Kidney glomerular epithelial cell (primary cell): ENCODE data around the gene SDHAF2.
"Not testable (repeated sequence)": the region's sequence is repeated elsewhere in the genome, so short reads cannot be mapped to it uniquely, and the experiment has no call there.

Experiments used
- DNase-seq: peaks from one replicate; lab custom pipeline; 2025; lab: John Stamatoyannopoulos, UW

SDHAF2 gene

DNA sequence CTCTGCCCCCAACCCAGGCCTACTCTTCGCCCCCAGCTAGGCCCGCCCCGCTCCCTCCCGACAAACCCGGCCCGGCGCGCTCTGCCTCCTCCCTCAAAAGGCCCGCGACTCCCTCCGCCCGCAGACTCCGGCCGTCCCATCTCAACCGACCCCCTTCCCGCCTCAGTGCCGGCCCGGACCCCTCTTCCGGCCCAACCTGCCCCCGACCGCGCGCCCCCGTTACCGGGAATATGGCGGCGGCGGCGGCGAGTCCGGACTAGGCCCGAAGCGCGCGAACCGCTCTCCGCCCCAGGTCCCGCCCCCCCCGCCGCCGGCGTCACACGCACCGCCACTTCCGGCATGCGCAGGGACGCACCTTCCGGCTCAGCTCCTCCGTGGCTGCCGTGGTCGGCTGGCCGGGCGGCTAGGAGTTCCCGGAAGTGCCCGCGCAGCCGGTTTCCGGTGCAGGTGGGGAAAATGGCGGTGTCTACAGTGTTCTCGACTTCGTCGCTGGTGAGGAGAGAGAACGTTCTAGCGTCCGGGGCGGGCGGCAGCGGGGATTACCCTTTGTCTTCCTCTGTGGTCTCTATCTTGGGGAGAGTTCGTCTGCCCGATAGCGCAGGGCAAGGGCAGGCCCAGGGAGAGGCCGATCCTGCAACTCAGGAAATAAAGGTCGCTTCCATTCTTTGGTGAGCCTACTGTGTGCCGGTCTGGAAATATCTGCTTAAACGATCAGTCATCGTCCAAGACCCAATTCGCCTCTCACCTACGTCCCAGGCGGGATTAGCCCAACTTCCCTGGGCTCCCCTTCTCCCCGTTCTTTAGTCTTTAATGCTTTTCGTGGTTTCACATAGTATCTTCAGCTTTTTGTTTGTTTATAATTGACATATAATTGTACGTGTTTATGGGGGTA is at the start of gene SDHAF2, which contains the start of gene CPSF7:
TSS of gene SDHAF2 (plus strand) at position 434 of the 892 bp plus-strand sequence. CDS start at position 457, 23 bp downstream.
TSS of gene CPSF7 (minus strand) at position 285 of the 892 bp plus-strand sequence. CDS start 740 bp downstream, outside the sequence.
- peak; percentile 81 for DNase-seq

DNA sequence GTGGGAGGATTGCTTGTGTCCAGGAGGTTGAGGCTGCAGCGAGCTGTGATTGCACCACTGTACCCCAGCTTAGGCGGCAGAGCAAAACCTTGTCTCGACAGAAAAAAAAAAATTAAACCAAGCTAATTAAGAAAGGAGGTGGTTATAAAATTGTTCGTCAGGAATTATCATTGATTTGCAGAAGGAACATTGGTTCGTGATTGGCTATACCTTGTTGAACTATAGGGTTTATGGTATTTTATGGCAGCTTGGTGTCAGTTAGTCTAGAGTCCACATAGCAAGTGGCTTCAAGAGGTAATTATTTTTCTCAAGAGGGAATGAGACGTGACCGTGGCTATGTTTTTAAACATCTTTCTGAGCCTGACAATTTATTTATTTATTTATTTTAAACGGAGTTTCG is 49.0 kb upstream of the SDHAF2 start:
- DNase-seq = no peak

DNA sequence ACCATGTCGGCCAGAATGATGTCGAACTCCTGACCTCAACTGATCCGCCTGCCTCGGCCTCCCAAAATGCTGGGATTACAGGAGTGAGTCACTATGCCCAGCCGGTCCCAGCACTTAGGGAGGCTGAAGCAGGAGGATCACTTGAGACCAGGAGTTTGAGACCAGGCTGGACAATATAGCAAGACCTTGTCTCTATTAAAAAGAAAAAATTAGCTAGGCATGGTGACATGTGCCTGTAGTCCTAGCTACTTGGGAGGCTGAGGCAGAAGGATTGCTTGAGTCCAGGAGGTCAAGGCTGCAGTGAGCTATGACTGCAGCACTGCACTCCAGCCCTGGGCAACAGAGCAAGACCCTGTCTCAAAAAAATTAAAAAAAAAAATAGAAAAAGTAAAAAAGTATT is 46.1 kb upstream of the SDHAF2 start:
- DNase-seq = not testable (repeated sequence)

DNA sequence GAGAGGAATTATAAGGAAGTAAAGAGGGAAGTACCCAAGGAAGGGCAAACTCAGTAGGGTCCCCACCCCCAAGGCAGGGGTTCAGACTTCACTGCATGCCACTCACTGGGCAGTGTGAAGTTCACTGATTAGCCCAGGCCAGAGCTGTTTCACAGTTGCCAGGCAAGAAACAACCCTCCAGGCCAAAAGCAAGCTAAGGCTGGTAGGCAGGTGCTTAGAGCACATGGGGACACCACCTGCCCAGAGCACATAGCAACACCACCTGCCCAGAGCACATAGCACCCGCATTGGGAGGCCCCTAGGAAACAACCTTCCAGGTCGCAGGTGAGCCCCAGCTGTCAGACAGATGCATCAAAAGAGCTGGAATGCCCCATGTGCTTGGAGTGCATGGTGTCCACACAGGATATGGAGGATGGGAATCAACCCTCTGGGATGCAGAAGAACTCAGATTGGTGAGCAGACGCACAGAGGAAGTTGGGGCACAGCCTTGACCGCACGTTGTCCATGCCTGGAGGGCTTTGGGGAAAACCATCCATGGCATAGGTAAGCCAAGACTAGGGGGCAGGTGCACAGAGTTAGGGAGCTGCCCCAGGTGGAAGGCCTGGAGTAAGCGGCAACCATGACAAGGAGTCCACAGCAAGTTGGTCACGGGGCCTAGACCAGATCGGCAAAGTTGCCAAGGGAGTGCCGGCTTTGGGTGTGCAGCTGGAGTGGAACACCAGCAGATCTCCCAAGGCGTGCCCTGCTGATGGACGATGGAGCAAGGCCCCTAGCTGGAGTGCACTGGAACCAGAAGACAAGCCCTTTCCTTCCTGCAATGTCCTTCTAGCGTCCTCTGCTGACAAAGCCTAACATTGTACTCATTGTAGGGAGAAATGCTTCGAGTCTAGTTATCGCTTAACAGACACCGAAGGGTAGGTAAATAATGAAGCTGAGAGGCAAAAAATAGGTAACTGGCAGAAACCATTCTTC is 45.4 kb upstream of the SDHAF2 start:
- no peak for DNase-seq

DNA sequence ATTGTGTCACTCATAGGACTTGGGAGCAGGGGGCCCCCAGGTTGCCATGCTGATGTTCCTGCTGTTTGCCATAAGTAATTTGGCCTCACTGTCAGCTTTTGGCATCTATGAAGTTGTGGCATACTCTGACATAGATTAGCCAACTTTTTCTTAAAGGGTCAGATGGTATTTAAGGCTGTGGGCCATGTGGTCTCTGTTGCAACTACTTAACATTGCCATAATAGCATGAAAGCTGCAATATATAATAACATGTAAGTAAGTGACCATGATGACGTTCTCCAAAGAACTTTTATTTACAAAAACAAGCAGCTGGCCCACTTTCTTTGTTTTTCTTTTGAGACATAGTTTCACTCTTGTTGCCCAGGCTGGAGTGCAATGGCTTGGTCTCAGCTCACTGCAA is 39.8 kb upstream of the SDHAF2 start:
- no peak for DNase-seq

DNA sequence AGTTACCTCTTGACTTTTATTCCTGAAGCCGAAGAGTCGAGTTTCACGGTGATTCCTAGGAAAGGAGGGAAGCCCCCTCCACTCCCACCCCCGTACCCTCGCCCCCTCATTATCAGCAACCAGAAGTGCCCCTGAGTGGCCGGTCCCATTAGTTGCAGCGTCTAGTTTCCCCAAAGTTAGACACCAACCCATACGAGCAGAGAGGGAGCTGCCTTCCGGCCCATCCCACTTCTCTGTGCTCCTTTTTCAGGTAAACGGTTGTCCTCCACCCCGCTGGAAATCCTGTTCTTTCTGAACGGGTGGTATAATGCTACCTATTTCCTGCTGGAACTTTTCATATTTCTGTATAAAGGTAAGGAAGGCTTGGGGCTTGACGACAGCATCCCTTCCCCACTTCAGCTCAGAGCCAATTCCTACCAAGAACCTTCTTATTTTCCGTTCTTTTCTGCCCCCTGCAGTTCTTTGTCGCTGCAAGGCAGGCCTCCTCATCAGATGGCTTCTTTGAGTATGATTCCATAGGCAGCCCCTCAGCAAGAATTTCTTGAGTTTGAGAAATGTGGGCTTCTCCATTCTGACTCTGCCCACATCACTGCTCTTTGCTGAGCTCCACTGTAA is 36.8 kb upstream of the SDHAF2 start:
- DNase-seq = peak; percentile 18

DNA sequence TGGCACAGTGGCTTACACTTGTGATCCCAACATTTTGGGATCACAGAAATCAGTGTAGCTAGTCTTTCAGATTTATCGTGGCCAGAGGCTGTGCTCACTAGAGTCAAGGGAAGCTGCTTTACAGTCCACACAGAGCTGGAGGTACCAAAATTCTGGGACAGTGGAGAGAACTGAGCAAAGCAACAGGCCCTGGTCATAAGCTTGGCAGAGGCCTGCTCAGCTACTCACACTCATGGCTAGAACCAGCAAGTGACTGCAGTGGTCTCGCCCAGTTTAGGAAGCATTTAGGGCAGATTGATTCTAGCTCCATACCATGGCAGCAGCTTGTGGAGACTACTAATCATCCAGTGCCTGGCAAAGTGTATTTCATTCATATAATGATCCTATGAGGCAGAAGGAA is 28.8 kb upstream of the SDHAF2 start:
- no peak for DNase-seq

DNA sequence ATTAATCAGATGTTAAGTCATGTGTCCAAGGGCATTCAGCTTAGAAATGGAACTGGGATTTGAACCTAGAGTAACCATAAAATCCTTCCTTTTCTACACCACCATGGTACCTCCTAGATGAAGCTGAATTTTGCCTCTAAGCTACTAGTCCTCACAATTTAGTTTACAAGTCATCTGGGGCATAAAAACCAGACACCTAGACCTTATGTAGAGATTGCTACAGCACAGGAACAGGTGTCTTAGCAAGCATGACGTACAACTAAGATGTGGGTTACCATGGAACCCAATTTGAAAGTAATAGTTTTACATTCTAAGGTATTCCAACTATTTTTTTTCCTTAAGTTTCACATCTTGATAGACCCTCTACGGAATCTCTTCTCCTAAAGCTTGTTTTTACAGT is 28.4 kb upstream of the SDHAF2 start:
- no peak for DNase-seq

DNA sequence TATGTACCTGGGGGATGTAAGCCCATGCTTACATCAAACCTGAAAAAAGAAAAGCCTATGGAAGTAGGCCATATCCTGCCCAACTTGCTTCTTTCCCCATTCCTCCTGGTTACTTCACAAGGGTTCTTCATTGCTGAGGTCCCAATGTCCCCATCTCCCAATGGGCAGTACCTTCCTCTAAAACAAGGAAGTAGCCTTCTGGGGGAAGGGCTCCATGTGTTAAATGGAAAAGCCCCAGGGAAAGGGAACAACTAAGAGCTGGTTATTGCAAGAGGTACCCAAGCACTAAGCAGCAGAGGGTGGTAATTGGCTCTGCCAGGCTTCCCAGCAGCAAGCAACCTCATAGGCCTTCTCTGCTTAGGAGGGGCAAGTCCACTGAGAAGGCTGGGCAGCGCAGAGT is 26.3 kb upstream of the SDHAF2 start:
- DNase-seq = no peak

DNA sequence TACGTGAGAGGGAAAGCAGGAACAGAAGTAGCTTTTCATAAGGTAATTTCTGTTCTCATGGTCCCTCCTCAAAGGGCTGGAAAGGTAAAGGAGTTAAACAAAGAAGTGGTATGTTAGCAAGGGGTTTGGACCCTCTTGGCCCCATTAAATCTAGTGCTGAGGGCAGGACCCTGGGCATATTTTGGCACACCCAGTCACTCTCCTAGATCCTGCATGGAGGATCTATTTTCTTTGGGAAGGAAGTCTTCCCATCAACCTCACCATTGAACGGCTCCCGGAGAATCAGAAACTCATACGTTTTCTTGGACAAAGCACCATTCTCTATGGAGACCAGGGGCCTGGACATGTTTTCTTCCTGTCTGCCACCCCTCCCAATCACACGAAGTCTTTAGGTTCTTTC is 25.8 kb upstream of the SDHAF2 start:
- no peak for DNase-seq

DNA sequence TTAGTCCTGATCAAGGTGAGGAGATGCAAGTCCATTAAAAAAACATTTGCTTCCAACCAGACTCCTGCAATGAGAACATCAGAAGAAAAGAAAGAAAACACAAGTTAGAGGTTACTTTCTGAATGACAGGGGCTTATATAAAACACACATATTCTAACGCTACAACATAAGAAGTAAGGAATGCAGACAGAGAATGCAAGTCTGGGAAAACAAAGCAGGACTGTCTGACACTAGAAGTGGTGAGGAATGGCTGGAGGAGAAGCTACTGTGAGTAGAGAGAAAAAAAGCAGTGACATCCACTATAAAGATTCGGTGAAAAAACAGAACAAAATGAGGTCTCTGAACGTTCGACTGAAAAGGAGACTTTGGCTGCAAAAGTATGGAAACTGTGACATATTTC is 25.3 kb upstream of the SDHAF2 start:
- no peak for DNase-seq

DNA sequence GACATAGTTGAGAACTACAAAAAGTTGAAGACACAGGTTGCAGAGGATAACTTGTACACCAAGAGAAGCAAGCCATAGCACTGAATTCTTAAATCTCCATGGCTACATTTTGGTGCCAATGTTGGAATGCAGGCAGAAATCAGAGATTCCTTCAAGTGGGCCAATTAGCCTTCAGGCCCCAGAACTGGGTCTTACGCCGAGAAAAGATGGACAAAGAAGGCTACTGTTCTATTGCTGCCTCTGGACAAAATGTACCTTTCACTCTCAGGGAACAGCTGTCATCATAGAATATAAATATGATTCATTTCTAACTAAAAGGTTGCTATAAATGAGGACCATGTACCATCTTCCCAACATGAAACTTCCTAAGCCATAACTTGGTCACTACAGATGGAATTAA is 23.9 kb upstream of the SDHAF2 start:
- DNase-seq = no peak

DNA sequence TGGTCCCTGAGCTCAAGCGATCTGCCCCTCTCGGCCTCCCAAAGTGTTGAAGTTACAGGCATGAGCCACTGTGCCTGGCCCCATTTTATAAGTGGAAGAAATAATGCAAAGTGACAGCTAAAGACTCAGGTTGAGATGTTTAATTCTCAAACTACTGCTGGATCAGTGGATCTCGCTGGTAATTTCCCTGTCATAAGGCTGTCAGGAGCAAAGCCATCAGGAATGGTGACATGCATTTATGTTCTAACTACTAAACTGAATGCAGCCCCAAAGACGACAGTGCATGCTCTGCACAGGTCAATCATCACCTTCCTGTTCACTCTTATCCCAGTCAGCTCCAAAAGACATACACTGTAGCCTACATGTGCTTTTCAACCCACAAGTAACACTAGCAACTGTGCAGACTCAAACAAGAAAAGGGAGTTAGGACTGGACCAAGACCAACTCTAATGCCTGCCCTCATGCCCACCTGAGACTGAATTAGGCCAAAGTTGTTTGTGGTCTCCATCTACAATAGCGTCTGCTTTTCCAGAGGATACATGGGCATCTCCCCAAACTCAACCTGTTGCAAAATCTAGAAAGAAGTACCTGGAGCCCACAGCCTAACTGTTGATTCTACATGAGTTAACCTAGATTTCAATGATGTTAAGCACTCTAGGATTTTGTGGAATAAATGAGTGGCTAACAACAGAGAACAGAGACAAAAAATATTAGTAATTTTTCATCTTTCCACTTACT is 22.8 kb upstream of the SDHAF2 start:
- DNase-seq = no peak

DNA sequence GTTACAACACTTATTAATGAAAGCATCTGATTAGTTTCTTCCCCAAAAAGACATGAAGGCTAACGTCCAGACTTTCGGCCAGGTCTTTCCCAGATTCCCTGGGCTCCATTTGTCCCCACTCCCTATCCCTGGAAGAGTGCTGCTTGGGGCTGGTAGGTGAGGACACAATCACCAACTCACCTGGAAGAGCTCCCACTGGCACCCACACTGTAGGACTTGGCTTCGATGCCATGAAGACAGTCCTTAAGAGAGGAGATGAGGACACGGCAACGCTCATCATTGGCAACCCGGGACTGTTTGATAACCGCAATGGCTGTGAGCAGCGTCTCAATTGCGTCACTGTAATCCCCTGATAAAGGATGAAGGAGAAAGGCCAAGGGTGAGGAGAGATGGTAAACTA is 18.3 kb upstream of the SDHAF2 start:
- DNase-seq = no peak

DNA sequence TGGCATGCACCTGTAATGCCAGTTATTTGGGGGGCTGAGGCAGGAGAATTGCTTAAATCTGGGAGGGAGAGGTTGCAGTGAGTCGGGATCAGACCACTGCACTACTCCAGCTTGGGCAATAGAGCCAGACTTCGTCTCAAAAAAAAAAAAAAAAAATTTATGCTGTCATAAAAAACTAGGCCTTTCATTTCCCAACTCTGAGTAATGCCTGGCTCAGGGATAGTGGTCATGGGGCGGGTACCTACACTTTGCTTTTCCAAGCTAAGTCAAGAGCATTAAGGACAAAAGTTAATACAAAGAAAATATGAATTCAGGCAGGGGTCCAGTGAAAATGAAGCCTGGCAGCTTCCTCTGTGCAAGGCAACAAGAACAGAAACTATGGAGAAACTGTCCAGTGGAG is 16.4 kb upstream of the SDHAF2 start:
- DNase-seq = no peak

DNA sequence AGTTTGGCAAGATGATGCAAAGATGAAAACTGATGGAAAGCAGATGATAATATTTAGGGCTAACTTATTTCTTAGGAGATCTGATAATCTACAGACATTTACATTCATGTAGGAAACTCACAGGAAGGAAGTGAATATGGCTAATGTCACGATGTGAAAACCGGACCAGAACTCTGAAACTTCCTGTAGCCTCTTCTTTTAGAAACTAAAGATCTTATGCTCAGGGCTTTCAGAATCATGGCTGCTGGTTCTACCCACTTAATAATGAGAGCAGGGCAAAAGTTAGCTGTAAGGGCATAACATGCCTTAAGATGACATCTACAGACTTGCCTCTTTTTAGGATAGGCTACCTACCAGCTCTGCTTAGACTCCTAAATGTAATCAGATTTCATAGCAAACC is 15.4 kb upstream of the SDHAF2 start:
- DNase-seq = no peak

DNA sequence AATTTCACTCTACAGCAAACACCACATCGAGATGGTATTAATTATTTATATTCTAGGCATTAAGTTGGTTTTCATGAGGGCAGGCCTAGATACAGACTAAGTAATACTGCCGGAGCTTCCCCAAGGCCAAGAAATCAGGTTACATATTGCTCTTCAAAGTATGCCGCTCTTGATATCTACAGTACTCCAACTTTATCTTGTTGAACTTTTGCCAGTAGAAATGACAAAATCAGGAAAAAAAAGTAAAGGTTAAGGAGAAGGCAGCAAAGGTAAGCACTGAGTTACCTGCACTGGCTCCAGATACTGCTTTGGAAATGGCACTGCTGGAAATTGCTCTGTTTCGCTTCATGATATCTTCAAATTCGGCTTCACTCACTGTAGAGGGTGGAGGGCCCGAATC is 14.5 kb upstream of the SDHAF2 start:
- no peak for DNase-seq

DNA sequence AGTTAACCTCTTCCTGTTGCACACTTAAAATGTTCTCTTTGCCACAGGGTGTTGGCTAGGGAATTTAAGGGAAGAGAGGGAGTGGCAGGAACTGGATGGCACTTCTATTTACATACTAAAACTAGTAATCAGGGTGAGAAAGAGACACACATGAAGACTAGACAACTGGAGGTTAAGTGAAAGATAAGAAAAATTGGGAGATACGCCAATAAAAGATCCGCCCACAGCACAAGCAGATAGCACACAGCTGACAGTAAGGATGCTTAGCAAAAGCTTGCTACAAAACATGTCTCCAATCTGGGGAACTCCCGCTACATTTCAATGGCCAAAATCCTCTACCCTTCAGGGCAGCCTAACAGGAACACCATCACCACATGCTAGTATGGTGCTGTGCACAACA is 13.0 kb upstream of the SDHAF2 start:
- DNase-seq = no peak

DNA sequence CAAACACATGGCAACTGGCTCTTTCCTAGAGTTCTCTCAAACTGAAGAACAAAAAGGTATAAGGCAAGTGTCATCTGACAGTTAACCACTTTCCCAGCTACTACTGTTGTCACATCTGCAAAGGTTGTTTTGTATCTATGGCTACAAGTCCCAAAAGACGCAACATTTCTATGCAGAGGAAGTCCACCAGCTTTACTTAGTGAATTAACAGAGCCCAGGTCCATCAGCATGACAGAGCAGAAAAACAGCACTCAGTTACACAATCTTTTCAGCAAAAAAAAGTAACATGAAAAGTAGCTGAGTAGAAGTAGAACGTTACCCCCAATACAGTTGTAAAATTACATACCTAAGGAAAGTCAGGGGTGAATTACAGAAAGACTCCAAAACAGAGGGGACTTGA is 12.3 kb upstream of the SDHAF2 start:
- no peak for DNase-seq

DNA sequence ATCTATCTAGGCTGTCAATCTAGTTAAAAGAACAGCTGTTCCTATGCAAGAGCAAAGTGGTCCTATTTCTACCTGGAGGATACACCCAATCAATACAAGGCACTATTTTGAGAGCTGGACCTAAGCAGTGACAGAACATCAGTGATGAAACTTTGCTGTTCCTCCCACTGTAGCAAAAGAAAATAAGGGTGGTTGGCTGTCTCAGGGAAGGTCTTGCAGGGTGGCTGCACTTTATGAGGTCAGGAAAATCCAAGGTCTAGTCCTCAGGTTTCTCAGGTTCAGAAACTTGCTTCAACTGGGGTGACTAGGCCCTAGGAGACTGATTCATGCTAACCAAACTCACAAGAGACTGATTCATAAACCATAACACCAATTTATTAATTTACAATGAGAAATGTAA is 11.8 kb upstream of the SDHAF2 start:
- DNase-seq = peak; percentile 59

DNA sequence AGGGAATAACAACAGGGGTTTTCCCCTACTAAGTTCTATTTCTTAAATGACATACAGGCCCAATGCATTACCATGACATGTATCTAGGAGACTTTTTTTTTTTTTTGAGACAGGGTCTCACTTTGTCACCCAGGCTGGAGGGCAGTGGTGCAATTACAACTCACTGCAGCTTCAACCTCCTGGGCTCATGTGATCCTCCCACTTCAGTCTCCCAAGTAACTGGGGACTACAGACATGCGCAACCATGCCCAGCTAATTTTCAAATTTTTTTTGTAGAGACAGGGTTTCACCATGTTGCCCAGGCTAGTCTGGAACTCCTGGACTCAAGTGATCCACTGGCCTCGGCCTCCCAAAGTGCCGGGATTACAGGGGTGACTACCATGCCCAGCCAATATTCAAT is 7.7 kb upstream of the SDHAF2 start:
- no peak for DNase-seq
